Activated T-helper 9 cell treated with anti-CD3 and anti-CD28 coated beads, Interleukin-2, amount 50 U/mL, for 16 hours (primary cell): ENCODE measurements around the gene ABCC11.

Experiments
- DNase-seq: peaks from one replicate; pipeline ENCODE4 v3.0.0-alpha.2; 2020; ENCODE audit warnings: low read depth

The ABCC11 gene

DNA sequence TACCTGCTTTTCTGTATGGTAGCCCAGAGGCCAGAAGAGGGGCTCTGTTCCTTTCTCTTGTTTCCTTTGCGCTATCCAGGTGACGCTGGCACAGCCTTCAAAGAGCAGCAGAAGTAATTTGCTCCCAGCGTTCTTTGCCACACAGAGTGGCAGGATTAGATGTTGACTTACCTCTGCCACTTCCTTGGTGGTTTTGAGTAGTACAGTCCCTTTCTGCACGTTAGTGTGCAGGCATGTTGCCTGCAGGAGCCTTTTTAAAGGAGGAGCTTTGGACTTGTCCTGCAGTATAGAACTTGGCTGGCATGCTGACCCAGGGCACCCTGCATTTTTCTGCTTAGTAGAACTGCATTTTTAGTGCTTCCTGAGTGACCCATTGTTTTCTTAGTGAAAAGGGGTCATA, at the start of gene ABCC11:
ABCC11 (minus strand) TSS at position 229 of the 400 bp plus-strand sequence. CDS start 15,618 bp downstream, outside the sequence.
- DNase-seq: no peak

DNA sequence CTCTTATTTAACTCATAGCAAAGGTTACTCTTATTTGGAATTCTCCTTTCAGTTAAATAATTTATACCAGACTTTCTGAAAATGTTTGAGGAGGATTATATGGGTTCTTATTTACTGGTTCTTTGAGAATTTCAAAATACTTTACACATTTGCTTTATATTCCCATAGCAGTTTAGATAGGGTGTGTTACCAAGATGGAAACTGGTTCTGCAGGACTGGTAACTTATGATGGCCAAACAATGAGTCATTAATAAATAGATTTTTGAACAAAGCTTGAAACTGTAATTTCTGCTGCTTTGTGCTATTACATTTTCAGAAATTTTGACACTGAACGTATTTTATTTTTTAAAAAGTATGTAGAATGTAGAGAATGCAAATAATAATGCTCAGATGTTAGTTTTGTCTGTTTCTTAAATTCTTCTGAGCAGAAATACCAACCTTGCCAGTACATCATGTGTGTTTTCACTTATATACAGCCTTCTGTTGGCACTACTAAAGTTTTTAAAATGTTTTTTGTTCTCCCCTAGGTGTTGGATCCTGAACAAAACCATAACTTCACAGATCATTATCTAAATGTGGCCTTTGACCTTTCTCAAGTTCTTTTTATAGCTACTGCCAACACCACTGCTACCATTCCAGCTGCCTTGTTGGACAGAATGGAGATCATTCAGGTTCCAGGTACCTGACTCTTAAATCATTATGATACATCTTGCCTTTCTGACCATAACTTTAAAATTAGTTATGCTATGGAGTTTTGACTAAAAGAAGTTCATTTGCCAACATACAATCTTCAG, 48.3 kb upstream of the ABCC11 start:
- no peak for DNase-seq

DNA sequence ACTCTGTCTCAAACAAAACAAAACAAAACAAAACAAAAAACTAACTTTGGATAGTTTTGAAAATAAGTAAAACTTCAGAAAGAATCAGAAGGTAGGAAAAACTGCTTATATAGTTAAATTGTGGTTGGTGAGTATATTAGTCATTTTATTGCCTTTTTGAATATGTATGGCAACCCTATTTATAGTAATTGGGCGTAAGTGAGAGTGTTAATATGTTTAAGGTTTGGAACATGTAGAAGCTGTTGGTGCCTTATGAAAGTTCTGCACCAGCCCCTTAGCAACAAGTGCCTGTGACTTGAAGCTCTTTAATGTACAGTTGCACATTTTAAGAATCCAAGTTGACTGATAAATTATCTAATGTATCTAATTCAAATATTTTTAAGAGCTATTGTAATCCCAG, 47.4 kb upstream of the ABCC11 start:
- DNase-seq: no peak

- DNase-seq: no peak
These were observed 45.1 kb upstream of the ABCC11 start for GRCh38 chr16:48292452-48292851.

DNA sequence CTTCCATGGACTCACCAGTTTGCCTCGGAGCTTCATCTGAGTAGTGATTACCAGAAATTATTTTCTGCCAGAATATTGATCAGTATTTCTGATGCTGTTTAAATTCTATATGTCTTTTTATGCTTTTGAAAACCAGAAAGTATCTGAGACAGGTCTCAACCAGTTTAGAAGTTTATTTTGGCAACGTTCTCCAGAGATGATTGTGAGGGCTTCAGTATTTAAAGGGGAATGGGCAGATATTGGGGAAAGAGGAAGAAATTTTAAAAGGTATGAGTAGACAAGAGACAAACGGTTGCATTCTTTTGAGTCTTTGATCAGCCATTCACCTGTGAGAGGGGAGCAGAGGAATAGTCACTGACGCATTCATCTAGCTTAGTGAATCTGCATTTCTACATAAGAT, 44.4 kb upstream of the ABCC11 start:
- DNase-seq: no peak

DNA sequence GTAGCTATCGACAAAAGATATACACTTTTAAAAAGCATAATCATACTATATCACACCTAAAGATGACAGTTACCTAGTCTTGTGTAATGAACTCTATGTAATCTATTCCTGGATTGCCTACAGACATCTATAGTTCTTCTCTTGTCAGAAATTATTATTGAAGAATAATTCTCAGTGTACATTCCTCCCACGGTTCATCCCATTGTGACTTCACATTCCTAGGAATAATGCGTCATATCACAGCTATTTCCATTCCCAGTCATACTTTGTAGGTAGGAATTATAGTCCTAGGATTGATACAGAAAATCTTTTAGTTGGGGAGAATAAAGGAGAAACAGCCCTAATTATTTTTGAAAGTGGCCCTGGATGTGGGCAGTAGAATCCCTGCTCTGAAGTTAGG, 44.0 kb upstream of the ABCC11 start:
- no peak for DNase-seq

GRCh38 chr16:48287239-48287638, 39.9 kb upstream of the ABCC11 start:
- no peak for DNase-seq

DNA sequence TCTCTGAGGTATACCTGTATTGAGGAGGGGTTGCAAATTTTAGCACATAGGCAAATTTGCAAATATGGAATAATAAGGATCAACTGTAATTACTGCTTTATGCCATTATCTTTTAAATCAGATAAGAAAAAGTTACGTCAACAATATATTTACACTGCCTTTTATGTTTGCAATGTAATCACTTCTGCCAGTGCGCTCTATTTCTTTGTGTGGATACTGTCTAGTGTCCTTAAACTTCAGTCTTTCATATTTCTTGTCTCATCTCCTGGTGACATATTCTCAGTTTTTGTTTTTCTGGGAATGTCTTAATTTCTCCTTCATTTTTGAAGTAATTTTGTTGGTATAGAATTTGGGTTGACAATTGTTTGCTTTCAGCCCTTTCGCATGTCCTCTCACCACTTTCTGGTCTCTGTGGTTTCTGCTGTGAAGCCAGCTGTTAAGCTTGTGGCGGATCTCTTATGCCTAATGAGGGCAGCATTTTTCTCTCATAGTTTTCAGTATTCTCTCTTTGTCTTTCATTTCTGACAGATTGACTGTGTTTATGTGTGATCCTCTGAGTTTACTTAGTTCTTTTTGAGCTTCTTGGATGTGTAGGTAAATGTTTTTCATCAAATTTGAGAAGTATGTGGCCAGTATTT, 37.6 kb upstream of the ABCC11 start:
- no peak for DNase-seq

DNA sequence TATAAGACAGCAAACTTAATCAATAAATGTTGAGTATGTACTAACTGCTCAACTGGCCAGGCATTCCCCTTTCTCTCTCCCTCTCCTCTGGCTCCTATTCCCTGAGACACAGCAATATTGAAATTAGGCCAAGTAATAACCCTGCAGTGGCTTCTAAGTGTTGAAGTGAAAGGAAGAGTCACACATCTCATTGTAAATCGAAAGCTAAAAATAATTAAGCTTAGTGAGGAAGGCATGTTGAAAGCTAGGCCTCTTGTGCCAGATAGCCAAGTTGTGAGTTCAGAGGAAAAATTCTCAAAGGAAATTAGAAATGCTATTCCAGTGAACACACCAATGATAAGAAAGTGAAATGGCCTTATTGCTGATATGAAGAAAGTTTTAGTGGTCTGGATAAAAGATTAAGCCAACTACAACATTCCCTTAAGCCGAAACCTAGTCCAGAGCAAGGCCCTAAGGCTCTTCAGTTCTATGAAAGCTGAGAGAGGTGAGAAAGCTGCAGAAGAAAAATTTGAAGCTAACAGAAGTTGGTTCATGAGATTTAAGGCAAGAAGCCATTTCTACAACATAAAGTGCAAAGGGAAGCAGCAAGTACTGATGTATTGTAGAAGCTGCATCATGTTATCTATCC, 35.4 kb upstream of the ABCC11 start:
- no peak for DNase-seq

DNA sequence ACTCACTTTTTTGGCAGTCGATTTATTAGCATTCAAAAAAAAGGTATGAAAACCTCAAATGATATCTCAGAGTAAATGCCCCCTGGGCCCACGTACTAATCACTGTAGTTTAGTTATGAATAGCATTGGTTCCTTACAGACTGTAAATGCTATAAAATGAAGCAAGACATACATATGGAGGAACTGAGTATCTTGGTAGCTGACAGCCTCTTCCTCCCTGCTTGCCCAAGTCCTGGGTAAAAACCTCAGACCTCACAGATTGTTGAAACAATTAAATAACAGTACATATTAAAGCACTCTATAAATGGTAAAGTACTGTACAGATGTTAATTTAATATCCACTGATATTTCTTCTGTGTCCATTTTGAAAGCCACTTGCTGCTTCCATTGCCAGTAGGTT, 33.2 kb upstream of the ABCC11 start:
- no peak for DNase-seq

DNA sequence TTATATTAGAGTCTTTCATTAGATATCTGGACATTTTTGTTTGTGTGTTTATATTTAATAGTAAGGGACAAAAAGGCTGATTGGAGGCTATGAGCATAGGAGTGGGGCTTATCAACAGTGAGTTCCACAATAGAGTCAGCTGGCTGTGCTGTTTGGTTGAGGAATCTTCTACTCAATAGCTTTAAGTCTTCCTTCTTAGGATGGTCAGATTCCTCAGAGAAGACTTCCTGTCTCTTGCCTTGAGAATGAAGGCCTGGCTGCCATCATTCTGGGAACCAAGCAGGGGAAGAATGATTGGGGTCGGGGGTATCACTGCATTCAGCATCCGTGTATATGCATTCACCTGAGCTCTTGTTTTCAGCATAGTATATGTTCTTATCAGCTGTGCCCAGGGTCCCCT, 31.9 kb upstream of the ABCC11 start:
- no peak for DNase-seq

DNA sequence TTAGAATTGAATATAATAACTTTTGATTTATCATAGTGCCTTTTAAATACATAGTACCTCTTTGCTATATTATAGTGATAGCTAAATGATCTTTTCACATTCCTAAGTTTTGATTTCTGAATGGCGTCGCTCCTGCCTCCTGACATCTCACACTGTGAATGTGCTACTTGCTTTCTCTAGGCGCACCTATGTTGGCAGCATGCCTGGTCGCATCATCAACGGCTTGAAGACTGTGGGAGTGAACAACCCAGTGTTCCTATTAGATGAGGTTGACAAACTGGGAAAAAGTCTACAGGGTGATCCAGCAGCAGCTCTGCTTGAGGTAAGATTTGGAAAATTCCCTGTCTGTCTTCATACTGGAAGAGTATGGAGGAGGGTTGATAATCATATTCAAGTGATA, 29.8 kb upstream of the ABCC11 start:
- DNase-seq: no peak

DNA sequence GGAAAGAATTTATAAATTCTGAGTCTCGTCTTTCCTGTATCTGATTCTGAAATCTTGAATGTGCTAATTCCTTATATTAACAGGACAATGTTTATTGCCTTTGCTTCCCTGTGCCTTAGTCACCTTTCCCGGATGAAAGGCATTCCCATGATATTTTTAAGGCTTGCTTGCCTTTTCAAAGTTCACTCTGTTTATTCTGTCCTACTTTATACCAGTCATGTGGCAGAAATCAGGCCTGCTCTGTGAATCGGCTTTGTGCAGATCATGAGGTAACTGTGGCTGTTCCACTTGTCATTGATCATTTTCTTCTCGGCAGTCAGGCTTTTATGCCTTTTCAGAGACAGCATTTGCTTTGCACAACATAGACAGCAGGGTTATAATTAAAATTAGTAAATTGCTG, 28.8 kb upstream of the ABCC11 start:
- DNase-seq: no peak

DNA sequence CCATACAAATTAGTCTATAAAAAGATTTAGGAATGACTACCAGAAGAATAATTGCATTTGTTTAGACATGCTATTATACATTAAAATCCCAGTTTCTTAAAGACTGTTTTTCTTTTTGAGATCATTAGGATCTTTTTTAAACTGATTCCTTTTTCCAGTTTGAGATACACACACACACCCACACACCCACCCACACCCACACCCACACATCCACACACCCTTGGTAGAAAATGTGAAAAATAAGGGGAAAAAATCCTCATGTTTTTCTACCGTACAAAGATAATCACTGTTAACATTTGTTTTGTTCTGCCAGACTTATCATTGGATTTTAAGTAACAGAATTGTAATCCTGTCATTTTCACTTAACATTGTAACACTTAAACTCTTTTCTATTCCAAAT, 27.1 kb upstream of the ABCC11 start:
- DNase-seq: no peak

DNA sequence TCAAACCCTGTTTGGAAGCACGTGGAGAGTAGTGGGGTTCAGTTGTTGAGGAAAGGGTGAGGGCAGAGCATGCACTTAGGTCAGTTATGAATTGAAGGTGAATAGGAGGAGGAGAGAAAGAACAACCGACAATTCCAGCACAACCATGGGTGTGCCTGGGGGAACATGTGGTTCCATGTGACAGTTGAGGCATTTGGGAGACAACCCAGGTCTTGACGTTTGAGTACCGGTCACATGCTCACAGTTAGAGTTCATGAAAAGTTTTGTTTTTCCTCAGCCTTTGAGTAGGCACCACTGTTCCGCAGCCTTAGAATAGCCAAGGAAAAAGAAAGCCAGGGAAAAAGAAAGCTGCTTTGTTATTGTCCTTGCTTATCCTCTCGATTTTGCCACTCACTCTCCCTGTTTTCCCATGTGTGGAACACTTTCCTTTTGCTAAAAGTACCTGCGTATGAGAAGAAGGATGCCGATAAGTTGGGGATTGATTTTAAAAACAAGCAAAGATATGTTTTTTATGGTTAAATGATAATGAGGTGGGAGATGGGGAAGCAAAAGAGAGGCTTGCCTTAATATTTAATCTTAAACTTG, 25.6 kb upstream of the ABCC11 start:
- no peak for DNase-seq

DNA sequence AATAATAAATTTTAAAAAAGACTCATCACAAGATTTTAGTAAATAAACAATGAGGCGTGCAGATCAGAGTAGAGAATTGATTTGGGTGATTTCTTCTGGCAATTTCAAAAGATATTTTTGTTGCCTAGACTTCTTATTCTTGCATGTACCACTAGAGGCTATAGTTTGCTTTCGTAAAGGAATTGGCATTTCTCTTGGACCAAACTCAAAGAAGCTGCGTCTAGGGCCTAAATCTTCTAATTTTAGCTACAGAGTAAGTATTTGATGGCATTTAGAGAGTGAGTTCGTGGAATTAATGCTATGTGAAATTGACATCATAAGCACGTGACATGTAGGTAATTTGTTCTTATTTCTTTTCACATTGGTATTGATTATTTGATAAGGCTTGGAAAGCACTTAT, 24.4 kb upstream of the ABCC11 start:
- no peak for DNase-seq

DNA sequence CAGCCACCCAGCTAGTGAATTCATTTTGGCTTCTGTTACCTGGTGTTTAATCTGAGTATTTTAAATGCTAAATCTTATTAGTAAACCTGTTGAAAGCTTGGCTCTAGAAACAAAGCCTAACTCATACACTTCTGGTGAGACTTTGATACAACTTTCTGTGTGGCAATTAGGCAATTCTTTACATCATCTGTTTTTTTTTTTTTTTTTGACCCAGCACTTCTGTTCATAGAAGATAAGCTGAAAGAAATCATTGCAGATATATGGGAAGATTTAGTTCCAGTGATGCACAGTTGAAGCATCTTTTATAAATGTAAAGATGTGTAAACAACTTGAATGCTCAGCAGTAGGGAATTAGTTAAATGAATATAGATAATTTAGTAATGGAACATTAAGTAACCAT, 21.7 kb upstream of the ABCC11 start:
- no peak for DNase-seq

GRCh38 chr16:48262631-48263030, 15.3 kb upstream of the ABCC11 start:
- DNase-seq: no peak

- DNase-seq: no peak
These were observed 14.2 kb upstream of the ABCC11 start for GRCh38 chr16:48261569-48261968.

- no peak for DNase-seq
These were observed 9.3 kb upstream of the ABCC11 start for GRCh38 chr16:48256579-48257177.

DNA sequence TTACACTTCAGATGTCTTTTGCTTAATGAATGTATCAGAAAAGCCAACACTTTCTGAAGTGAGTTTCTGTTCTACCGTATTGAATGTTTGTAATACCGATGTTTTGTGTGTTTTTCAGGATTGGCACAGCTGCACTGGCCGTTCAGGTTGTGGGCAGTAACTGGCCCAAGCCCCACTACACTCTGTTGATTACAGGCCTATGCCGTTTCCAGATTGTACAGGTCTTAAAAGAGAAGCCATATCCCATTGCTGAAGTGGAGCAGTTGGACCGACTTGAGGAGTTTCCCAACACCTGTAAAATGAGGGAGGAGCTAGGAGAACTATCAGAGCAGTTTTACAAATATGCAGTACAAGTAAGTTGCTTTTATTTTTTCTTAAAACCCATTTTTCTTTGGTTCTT, 4.7 kb upstream of the ABCC11 start:
- DNase-seq: no peak

DNA sequence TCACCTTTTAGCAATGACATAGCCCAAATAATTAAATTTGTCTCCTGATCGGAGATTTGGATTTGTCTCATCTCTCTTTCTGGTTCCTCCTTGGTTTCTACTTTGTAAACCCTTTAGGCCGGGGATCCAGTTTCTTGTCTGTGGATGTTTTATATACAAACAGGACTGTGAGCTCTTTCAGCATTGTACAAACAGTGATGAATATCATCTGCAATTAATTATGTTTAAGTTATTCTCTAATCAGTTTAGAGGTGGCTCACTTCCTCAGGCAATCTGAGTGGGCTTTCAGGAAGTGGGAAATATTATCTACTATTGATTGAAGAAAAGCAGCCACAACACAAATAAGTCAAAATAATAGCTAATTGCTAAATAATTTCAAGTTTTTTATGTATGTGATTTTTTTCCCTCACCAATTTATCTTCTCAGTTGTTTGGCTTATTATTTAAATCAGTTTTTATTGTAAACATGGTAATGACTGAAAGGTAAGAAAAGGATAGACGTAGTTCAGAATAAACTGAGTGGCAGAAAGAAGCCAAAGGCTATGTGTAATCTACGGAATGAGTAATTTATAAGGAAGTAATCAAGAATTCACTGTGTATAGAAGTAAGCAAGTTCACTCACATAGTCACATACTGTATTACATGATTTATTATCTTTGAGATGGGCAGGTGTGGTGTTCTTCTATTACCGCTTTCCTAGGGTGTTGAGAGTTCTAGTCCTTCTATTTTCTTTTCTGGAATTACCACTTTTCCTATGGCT, 3.4 kb upstream of the ABCC11 start:
- no peak for DNase-seq
